Hindlimb muscle (tissue), 1 donor: ENCODE results near the gene RAE1. TPM values are rescaled to one million over a fixed set of nuclear protein-coding genes. Genes with fewer than 3 reads are reported as not detected.

Source experiments
- DNase-seq: peaks from one replicate; pipeline ENCODE4 v3.0.0-alpha.2; 2013
- polyA plus RNA-seq: library from polyadenylated mRNA; unstranded; fragments of 120-200 nt; gene quantifications from one replicate; pipeline ENCODE4 v1.2.1, GENCODE V29; 2013; ENCODE audit not compliant: insufficient read length

RAE1 gene, protein sequence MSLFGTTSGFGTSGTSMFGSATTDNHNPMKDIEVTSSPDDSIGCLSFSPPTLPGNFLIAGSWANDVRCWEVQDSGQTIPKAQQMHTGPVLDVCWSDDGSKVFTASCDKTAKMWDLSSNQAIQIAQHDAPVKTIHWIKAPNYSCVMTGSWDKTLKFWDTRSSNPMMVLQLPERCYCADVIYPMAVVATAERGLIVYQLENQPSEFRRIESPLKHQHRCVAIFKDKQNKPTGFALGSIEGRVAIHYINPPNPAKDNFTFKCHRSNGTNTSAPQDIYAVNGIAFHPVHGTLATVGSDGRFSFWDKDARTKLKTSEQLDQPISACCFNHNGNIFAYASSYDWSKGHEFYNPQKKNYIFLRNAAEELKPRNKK
- polyA plus RNA-seq: 27.3 TPM

DNA sequence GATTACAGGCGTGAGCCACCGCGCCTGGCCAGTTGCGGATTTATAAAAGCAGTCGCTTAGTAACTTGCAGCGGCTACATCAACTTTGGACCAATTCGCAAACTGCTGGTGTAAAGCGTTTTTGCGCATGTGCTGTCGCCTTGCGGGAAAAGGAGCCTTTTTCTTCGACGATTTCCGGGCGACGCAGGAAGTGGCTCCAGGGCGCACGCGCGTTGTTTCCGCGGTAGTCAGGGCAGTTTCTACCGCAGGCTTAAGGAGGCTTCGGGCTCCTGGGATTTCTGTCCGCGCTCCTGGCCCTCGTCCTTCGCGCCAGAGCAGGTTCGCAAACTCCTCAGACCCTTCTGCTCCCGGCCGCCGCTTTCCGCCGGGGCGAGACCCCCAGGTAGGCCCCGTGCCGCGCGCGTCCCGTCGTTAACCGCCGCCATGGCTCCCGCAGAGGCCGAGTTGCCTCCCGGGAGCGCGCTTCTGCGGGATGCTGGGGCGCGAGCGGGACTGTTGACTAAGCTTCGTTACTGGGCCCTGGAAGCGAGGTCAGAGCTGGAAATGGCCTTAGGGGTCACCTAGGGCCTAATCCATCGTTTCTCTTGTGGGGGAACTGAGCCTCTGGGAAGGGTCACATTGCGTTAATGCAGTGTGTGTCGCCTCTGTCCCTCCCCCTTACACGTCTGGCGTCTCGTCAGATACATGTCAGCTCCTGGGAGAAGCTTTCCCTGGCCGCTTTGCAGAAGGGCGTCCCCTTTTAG lies at the start of gene RAE1:
RAE1 (plus strand) TSS at position 214 of the 742 bp plus-strand sequence. CDS start 2,784 bp downstream, outside the sequence.
- DNase-seq: peak; percentile 95

- no peak for DNase-seq
Observed at GRCh38 chr20:57306747-57307146, 44.3 kb upstream of the RAE1 start.

DNA sequence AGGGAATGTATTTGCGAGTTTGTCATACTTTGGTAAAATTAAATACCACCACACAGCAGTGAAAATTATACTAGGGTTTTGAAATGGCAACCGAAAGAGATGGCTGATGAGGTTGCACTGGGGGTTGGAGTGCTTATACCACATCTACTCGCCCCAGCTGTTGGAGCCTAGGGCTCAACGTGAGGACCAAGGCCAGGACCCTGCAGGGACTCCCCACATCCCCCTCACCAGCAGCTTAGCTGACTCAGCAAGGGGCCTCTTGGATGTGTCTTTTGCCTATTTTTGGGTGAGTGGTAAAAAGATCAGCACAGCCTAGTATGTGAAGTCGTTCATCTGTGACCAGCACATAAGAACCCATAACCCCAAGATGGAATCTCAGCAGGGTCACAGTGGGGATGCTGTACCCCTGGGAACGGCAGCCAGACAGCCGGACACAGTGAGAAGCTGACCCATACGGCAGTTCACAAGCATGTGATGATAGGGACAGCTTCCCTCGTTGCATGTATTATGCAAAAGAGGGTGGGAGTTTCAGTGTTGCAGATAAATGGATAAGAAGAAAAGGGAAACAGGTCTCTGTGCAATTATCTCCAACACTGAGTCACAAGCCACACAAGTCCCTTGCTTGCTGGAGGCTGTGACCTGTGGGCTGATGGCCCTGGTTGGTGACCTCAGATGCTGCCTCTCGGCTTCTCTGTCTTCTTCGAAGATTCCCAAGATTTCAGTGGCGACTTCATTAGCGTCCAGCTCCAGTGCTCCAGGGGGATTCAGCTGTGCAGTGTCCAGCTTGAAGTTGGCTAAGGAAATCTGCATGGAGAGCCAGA lies 42.4 kb upstream of the RAE1 start:
- DNase-seq: peak; percentile 26

DNA sequence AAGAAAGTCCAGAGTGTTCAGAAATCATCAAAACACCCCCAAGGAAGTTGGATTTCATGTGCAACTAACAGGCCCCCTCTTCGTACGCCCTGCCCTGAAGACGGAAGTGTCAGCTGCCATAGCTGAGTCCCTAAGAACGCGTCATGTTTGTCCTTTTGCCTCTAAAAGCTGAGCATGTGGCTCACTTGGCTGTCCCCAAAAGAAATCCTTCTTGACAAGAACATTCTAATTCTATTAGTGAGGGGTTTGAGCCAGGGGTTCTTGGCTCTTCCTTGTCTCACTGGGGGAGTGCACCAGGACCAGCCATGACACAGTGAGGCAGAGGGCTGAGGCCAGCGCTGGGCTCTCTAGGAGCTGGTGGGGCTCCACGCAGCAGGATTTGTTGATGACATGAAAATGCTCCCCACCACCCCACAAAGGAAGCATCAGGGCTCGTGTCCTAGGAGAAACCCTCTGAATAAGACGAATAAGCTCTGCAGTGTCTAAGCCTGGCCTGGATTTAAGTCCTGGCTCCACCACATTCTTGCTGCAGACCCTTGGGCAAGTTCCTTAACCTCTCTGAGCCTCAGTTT lies 41.4 kb upstream of the RAE1 start:
- DNase-seq: no peak

GRCh38 chr20:57310821-57311514 lies 40.1 kb upstream of the RAE1 start:
- DNase-seq: no peak

GRCh38 chr20:57312138-57312537 lies 38.9 kb upstream of the RAE1 start:
- no peak for DNase-seq

- no peak for DNase-seq
Observed at GRCh38 chr20:57313230-57313629, 37.8 kb upstream of the RAE1 start.

DNA sequence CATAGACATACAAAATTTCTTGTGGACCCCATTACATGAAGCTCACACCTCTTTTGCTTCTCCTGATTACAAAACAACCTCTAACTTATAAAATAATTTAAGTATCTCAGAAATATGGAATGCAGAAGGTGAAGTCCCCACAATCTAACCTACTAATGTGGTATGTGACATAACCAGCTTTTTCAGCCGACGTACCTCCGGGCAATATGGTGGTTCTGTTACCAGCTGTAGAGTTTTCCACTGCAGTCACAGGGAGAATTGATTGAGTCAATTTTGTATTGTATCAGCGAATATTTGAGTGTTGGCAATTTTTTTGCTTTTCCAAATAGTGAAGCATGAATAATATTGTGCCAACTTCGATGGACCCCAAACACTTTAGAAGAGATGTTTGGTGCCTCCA lies 37.1 kb upstream of the RAE1 start:
- DNase-seq: no peak

- DNase-seq: no peak
Observed at GRCh38 chr20:57315083-57315975, 35.7 kb upstream of the RAE1 start.

DNA sequence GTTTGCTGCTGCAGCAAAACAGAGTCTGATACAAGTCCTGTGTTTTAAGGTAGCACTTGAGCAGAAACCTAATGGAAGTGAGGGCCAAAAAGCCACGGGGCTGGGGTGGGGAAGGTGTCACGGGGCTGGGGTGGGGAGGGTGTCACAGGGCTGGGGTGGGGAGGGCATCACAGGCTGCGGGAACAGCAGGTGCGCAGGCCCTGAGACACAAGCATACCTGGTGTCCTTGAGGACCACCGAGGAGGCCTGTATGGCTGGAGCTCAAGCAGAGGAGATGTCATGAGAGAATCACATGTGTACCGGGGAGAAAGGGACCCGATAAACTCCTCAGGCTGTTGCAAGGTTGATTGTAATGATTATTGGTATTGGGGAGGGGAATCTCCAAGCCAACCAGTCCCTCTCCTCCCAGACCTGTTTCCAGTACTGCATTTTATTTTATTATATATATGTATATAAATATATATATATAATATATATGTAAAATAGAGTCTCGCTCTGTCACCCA lies 35.0 kb upstream of the RAE1 start:
- no peak for DNase-seq

DNA sequence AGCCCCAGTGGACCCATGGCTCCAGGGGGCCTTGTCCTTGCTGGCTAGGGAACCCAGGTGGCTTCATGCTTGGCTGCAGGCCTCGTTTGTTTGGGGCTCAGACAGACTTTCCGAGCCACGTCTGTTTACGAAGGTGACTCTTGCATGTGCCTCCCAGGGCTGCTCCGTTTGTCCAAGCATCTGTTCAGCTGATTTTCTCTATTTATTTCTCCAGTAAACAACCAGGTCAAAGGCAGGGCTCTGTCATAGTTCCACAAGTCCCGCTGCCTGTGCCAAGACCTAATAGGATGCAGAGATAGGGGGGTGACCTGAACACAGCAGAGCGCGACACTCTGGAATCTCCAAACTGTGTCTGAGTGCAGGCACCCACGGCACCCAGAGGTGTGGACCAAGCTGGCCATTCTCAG lies 34.3 kb upstream of the RAE1 start:
- no peak for DNase-seq

- no peak for DNase-seq
Observed at GRCh38 chr20:57317316-57317788, 33.7 kb upstream of the RAE1 start.

- DNase-seq: no peak
Observed at GRCh38 chr20:57317789-57318371, 33.2 kb upstream of the RAE1 start.

DNA sequence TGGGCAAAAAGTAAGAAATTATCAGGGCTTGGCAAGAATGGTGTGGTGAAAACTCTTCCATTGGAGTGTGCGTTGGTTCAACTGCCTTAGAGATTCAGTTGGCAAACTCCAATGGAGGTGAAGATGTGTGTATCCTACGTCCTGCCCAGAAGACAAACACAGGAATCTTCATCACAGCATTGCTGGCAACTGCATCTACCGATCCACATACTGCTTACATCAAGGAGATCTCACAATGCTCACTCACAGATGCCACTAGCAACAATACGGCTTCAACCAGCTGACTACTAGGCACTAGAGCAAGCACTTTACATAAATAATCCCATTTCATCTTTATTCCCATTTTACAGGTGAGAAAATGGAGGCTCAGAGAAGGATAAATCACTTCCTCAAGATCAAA lies 31.5 kb upstream of the RAE1 start:
- no peak for DNase-seq

- no peak for DNase-seq
Observed at GRCh38 chr20:57320358-57320757, 30.7 kb upstream of the RAE1 start.

- no peak for DNase-seq
Observed at GRCh38 chr20:57321142-57321541, 29.9 kb upstream of the RAE1 start.

- no peak for DNase-seq
Observed at GRCh38 chr20:57322476-57322875, 28.6 kb upstream of the RAE1 start.

- no peak for DNase-seq
Observed at GRCh38 chr20:57323034-57323433, 28.0 kb upstream of the RAE1 start.

DNA sequence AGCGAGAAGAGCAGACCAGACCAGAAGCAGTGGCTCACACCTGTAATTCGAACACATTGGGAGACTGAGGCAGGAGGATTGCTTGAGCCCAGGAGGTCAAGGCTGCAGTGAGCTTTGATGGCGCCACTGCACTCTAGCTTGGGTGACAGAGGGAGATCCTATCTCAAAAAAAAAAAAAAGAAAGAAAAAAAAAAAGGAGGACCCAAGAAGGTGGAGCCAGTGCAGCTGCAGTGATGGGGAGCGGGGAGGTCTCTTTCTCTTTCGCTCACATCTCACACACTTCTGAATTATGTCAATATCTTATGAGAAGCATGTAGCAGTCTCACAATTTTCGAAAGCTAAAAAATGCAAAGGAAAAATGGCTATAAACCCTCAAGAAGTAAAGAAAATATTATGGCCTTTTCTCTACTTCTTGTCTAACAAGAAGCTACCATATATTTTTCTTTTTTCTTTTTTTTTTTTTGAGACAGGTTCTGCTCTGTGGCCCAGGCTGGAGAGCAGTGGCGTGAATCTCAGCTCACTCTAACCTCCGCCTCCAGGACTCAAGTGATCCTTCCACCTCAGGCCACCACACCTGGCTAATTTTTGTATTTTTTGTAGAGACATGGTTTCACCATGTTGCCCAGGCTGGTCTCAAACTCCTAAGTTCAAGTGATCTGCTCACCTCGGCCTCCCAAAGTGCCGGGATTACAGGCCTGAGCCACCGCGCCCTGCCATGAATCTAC lies 25.3 kb upstream of the RAE1 start:
- no peak for DNase-seq
